SW 1271 (cell line): ENCODE results near the gene MB21D2.

ENCODE experiments used
- DNase-seq, 2 experiments: peaks; one replicate each; lab custom pipeline; 2025; lab: John Stamatoyannopoulos, UW

MB21D2 gene

GRCh38 chr3:192923731-192924130 is 6.1 kb upstream of the MB21D2 start:
- no peak for DNase-seq

GRCh38 chr3:192921793-192922192 is 4.1 kb upstream of the MB21D2 start:
- no peak for DNase-seq

GRCh38 chr3:192920411-192920810 is 2.8 kb upstream of the MB21D2 start:
- no peak for DNase-seq

GRCh38 chr3:192919901-192920300 is 2.2 kb upstream of the MB21D2 start:
- no peak for DNase-seq

GRCh38 chr3:192918275-192918588 is 576 bp upstream of the MB21D2 start:
- DNase-seq: no peak

- peak; percentile 25 to 65 for DNase-seq
Measured at GRCh38 chr3:192917028-192917403, 640 bp downstream of the MB21D2 start.

- no peak for DNase-seq
Measured at GRCh38 chr3:192916371-192917027, 1.2 kb downstream of the MB21D2 start.

GRCh38 chr3:192915722-192916121 is 1.9 kb downstream of the MB21D2 start:
- no peak for DNase-seq

GRCh38 chr3:192915304-192915703 is 2.4 kb downstream of the MB21D2 start:
- DNase-seq: peak in 1 of 2 experiments; percentile 46

GRCh38 chr3:192914848-192915247 is 2.8 kb downstream of the MB21D2 start:
- no peak for DNase-seq

- DNase-seq: no peak
Measured at GRCh38 chr3:192913540-192913939, 4.1 kb downstream of the MB21D2 start.

GRCh38 chr3:192911293-192911692 is 6.4 kb downstream of the MB21D2 start:
- DNase-seq: no peak

- DNase-seq: no peak
Measured at GRCh38 chr3:192907784-192908183, 9.9 kb downstream of the MB21D2 start.

GRCh38 chr3:192906940-192907339 is 10.7 kb downstream of the MB21D2 start:
- no peak for DNase-seq

- DNase-seq: no peak
Measured at GRCh38 chr3:192905980-192906678, 11.5 kb downstream of the MB21D2 start.

- no peak for DNase-seq
Measured at GRCh38 chr3:192904632-192905289, 12.9 kb downstream of the MB21D2 start.

- DNase-seq: no peak
Measured at GRCh38 chr3:192902549-192902948, 15.1 kb downstream of the MB21D2 start.

GRCh38 chr3:192901435-192901834 is 16.2 kb downstream of the MB21D2 start:
- DNase-seq: peak; percentile 59 to 62

- no peak for DNase-seq
Measured at GRCh38 chr3:192899540-192899982, 18.1 kb downstream of the MB21D2 start.

GRCh38 chr3:192897005-192897404 is 20.7 kb downstream of the MB21D2 start:
- DNase-seq: no peak

GRCh38 chr3:192896208-192896607 is 21.4 kb downstream of the MB21D2 start:
- DNase-seq: no peak

GRCh38 chr3:192894676-192895075 is 23.0 kb downstream of the MB21D2 start:
- DNase-seq: no peak

GRCh38 chr3:192892981-192893700 is 24.5 kb downstream of the MB21D2 start:
- peak; percentile 66 to 80 for DNase-seq
